Ishikawa (cell line): ENCODE data around the gene CLIP3.

ENCODE experiments used
- CEBPB ChIP-seq: IDR thresholded peaks from 2 replicates; pipeline ENCODE4 v1.6.1; 2012
- EP300 ChIP-seq: IDR thresholded peaks from 2 replicates; pipeline ENCODE4 v1.6.1; 2012; ENCODE audit warnings: borderline replicate concordance
- MAX ChIP-seq: IDR thresholded peaks from 2 replicates; pipeline ENCODE4 v1.6.1; 2012
- RAD21 ChIP-seq: IDR thresholded peaks from 2 replicates; pipeline ENCODE4 v1.6.1; 2012; ENCODE audit warnings: low read depth
- REST ChIP-seq: IDR thresholded peaks from 2 replicates; pipeline ENCODE4 v1.6.1; 2012; ENCODE audit warnings: low read depth, mild to moderate bottlenecking
- YY1 ChIP-seq: IDR thresholded peaks from 2 replicates; pipeline ENCODE4 v1.6.1; 2012; ENCODE audit warnings: low read depth

DNA sequence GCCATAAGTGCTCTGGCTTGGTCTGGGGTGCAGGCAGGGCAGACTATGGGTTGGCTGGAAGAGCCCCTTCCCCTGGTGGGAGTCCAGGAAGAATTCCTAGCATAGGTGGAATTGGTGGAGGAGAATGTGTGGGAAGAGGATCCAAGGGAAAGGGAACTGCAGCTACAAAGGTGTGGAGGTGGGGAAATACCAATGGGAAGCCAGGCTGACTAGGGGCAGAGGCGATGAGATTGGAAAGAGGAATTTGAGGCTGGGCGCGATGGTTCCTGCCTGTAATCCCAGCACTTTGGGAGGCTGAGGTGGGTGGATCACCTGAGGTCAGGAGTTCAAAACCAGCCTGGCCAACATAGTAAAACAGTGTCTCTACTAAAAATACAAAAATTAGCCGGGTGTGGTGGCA, 42.5 kb downstream of the CLIP3 start:
- TF ChIP-seq REST (no peak), EP300 (no peak), CEBPB (no peak), YY1 (no peak), RAD21 (no peak), MAX (no peak)
